GM23248 (cell line): ENCODE measurements around the gene CATSPER2.
"Not testable (repeated sequence)": the region's sequence is repeated elsewhere in the genome, so short reads cannot be mapped to it uniquely, and the experiment has no call there.

Source experiments
- EZH2 ChIP-seq: fragments of 200-600 bp; sonication (generic); IDR thresholded peaks from 2 replicates; pipeline ENCODE4 v1.6.1; 2018; ENCODE audit warnings: antibody characterized with exemption, mild to moderate bottlenecking; ENCODE audit not compliant: insufficient read depth, poor library complexity, severe bottlenecking
- EZH2phosphoT487 ChIP-seq: fragments of 200-600 bp; sonication (generic); IDR thresholded peaks from 2 replicates; pipeline ENCODE4 v1.6.1; 2018; ENCODE audit warnings: antibody characterized with exemption, moderate library complexity, mild to moderate bottlenecking, low read depth; ENCODE audit not compliant: insufficient read depth

- TF ChIP-seq EZH2phosphoT487, EZH2: not testable (repeated sequence)
Measured at GRCh38 chr15:43659727-43660126, 11.1 kb upstream of the CATSPER2 start.
